Measurements from ENCODE around the gene ITGB7.

ITGB7 gene

GRCh38 chr12:53225635-53226424 is 18.8 kb upstream of the ITGB7 start:
- in situ Hi-C loops (cut with MboI; ENCODE audit: low sequenced_read_pairs, unreplicated experiment) = no loop called here
- no peak for DNase-seq (ENCODE audit: low spot score)
- TF ChIP-seq CTCF (IDR thresholded peaks at IDR 0.05; ENCODE audit: borderline replicate concordance, control extremely low read depth, extremely low read depth, insufficient read depth, missing control alignments) = no peak

GRCh38 chr12:53224897-53225634 is 18.0 kb upstream of the ITGB7 start:
- no peak for TF ChIP-seq CTCF (IDR thresholded peaks at IDR 0.05; ENCODE audit: borderline replicate concordance, control extremely low read depth, extremely low read depth, insufficient read depth, missing control alignments)
- in situ Hi-C loops (cut with MboI; ENCODE audit: low sequenced_read_pairs, unreplicated experiment) = no loop called here
- DNase-seq (ENCODE audit: low spot score) = no peak

- TF ChIP-seq CTCF (IDR thresholded peaks at IDR 0.05; ENCODE audit: borderline replicate concordance, control extremely low read depth, extremely low read depth, insufficient read depth, missing control alignments) = no peak
- in situ Hi-C loops (cut with MboI; ENCODE audit: low sequenced_read_pairs, unreplicated experiment) = no loop called here
Measured at GRCh38 chr12:53224061-53224896, 17.2 kb upstream of the ITGB7 start.

GRCh38 chr12:53223389-53224060 is 16.5 kb upstream of the ITGB7 start:
- no peak for DNase-seq (ENCODE audit: low spot score)
- in situ Hi-C loops (cut with MboI; ENCODE audit: low sequenced_read_pairs, unreplicated experiment) = no loop called here
- no peak for TF ChIP-seq CTCF (IDR thresholded peaks at IDR 0.05; ENCODE audit: borderline replicate concordance, control extremely low read depth, extremely low read depth, insufficient read depth, missing control alignments)

More at GRCh38 chr12:53224061-53224896, 17.2 kb upstream of the ITGB7 start:
- no peak for DNase-seq (ENCODE audit: low spot score)

GRCh38 chr12:53222806-53223261 is 15.8 kb upstream of the ITGB7 start:
- TF ChIP-seq CTCF (IDR thresholded peaks at IDR 0.05; ENCODE audit: borderline replicate concordance, control extremely low read depth, extremely low read depth, insufficient read depth, missing control alignments) = no peak
- no peak for DNase-seq (ENCODE audit: low spot score)
- in situ Hi-C loops (cut with MboI; ENCODE audit: low sequenced_read_pairs, unreplicated experiment) = no loop called here
